ENCODE data around the gene BRF1.
"Not testable (repeated sequence)": the region's sequence is repeated elsewhere in the genome, so short reads cannot be mapped to it uniquely, and the experiment has no call there.

The BRF1 gene

DNA sequence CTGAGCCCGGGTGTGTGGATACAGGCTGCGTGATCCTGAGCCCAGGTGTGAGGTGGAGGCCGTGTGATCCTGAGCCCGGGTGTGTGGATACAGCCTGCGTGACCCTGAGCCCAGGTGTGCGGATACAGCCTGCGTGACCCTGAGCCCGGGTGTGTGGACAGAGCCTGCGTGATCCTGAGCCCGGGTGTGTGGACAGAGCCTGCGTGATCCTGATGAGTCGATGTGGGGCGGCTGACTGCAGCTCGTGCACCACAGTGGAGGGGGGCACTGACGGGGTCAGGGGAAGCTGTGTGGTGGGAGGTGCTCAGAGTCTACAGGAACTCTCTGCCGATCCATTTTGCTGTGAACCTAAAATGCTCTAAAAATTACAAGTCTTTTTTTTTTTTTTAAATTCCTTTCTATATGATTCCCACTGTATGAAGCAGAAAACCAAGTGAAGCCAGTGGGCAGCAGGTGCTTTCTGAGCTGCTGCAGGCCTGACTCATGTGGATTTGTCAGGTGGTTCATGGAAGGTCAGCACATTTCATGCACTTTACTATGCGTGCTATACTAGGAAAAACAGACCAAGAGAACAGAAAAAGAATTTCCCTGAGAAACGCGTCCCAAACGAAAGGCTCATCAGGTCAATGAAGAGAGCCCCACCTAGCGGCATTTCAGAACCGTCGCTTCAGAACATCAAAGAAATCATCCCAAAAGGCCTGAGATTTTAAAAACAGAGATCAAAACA is 19.3 kb downstream of the BRF1 start:
- H3K4me2 ChIP-seq (ENCODE audit: low read length), result no peak overlapping the region

DNA sequence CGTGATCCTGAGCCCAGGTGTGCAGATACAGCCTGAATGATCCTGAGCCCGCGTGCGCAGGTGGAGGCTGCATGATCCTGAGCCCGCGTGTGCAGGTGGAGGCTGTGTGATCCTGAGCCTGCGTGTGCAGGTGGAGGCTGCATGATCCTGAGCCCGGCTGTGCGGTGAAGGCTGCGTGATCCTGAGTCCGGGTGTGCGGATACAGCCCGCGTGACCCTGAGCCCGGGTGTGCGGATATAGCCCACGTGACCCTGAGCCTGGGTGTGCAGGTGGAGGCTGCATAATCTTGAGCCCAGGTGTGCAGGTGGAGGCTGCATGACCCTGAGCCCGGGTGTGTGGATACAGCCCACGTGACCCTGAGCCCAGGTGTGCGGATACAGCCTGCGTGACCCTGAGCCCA is 20.3 kb downstream of the BRF1 start:
- no peaks in the 10 kb centered on the region for H3F3A ChIP-seq (ENCODE audit: control insufficient read depth, insufficient read depth)
- H3K27me3 ChIP-seq (ENCODE audit: control insufficient read depth, low read length), result no peaks in the 10 kb centered on the region
- no peak overlapping the region for H3K4me3 ChIP-seq (ENCODE audit: low read length)
- no peak overlapping the region for H3K27ac ChIP-seq (ENCODE audit: low read depth, low read length)
- H3K9me3 ChIP-seq (ENCODE audit: control insufficient read depth, insufficient read depth, low read length), result no peaks in the 10 kb centered on the region
- H3K9me2 ChIP-seq (replicated peaks; ENCODE audit: control insufficient read depth, low read length), result no peaks in the 10 kb centered on the region
- peaks cover 3% of the 10 kb centered on the region for H3K79me2 ChIP-seq (ENCODE audit: control insufficient read depth, low read length)
- H3K4me1 ChIP-seq (ENCODE audit: control insufficient read depth, low read length), result peaks cover 7% of the 10 kb centered on the region; the same call in 1 of the 2 replicates
- H4K20me1 ChIP-seq (ENCODE audit: control insufficient read depth, insufficient read depth, low read depth, low read length), result peaks cover 2% of the 10 kb centered on the region; the same call in 1 of the 2 replicates
- TF ChIP-seq EZH2phosphoT487 (IDR thresholded peaks at IDR 0.05; ENCODE audit: borderline replicate concordance, low read length), result no peak
- TF ChIP-seq, protein P1, sequence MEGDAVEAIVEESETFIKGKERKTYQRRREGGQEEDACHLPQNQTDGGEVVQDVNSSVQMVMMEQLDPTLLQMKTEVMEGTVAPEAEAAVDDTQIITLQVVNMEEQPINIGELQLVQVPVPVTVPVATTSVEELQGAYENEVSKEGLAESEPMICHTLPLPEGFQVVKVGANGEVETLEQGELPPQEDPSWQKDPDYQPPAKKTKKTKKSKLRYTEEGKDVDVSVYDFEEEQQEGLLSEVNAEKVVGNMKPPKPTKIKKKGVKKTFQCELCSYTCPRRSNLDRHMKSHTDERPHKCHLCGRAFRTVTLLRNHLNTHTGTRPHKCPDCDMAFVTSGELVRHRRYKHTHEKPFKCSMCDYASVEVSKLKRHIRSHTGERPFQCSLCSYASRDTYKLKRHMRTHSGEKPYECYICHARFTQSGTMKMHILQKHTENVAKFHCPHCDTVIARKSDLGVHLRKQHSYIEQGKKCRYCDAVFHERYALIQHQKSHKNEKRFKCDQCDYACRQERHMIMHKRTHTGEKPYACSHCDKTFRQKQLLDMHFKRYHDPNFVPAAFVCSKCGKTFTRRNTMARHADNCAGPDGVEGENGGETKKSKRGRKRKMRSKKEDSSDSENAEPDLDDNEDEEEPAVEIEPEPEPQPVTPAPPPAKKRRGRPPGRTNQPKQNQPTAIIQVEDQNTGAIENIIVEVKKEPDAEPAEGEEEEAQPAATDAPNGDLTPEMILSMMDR (IDR thresholded peaks at IDR 0.05; ENCODE audit: low read depth, low read length, poor library complexity, severe bottlenecking), result no peak
- H3K4me2 ChIP-seq (ENCODE audit: low read length), result no peak overlapping the region
- no peaks in the 10 kb centered on the region for H3K36me3 ChIP-seq (ENCODE audit: control insufficient read depth, low read length)

More for the DNA sequence above, 19.3 kb downstream of the BRF1 start:
- H3K27me3 ChIP-seq (ENCODE audit: control insufficient read depth, low read length), result no peaks in the 10 kb centered on the region
- no peak overlapping the region for H3K27ac ChIP-seq (ENCODE audit: low read depth, low read length)
- no peaks in the 10 kb centered on the region for H3K9me2 ChIP-seq (replicated peaks; ENCODE audit: control insufficient read depth, low read length)
- peaks cover 7% of the 10 kb centered on the region; the same call in 1 of the 2 replicates for H3K4me1 ChIP-seq (ENCODE audit: control insufficient read depth, low read length)
- peaks cover 3% of the 10 kb centered on the region for H3K79me2 ChIP-seq (ENCODE audit: control insufficient read depth, low read length)
- H3K4me3 ChIP-seq (ENCODE audit: low read length), result no peak overlapping the region
- no peak for TF ChIP-seq EZH2phosphoT487 (IDR thresholded peaks at IDR 0.05; ENCODE audit: borderline replicate concordance, low read length)
- TF ChIP-seq, protein P1 (IDR thresholded peaks at IDR 0.05; ENCODE audit: low read depth, low read length, poor library complexity, severe bottlenecking), result no peak
- no peaks in the 10 kb centered on the region for H3F3A ChIP-seq (ENCODE audit: control insufficient read depth, insufficient read depth)
- no peaks in the 10 kb centered on the region for H3K36me3 ChIP-seq (ENCODE audit: control insufficient read depth, low read length)
- peaks cover 2% of the 10 kb centered on the region; the same call in 1 of the 2 replicates for H4K20me1 ChIP-seq (ENCODE audit: control insufficient read depth, insufficient read depth, low read depth, low read length)
- no peaks in the 10 kb centered on the region for H3K9me3 ChIP-seq (ENCODE audit: control insufficient read depth, insufficient read depth, low read length)

DNA sequence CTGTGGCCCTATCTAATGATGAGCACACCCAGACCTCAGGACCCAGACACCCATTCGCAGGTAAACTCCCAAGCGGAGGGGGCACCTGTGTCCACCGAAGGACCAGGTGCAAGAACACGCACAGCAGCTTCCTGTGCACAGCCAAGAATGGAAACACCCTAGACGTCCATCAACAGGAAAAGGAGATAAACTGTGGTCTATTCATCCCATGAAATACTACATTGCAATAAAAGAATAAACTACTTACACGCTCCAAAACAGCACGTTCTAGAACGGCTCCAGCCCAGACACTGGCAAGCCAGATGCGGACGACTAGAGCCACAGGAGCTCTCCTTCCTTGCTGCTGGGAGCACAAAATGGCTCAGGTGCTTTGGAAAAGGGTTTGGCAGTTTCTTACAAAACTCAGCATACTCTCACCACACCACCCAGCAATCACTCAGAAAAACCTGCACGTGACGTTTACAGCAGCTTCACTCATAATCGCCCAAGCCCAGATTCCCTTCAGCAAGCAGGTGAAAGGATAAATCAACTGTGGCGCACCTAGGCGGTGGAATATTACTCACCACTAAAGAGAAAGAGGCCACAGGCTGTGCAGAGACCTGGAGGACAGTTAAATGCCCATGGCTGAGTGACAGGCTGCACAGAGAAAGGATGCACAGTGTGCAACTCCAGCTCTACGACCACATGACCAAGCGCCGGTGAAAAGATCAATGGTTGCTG is 21.0 kb downstream of the BRF1 start:
- H3K9me2 ChIP-seq (replicated peaks; ENCODE audit: control insufficient read depth, low read length), result no peaks in the 10 kb centered on the region
- H3F3A ChIP-seq (ENCODE audit: control insufficient read depth, insufficient read depth), result no peaks in the 10 kb centered on the region
- peaks cover 7% of the 10 kb centered on the region; the same call in 1 of the 2 replicates for H3K4me1 ChIP-seq (ENCODE audit: control insufficient read depth, low read length)
- no peak overlapping the region for H3K4me3 ChIP-seq (ENCODE audit: low read length)
- no peaks in the 10 kb centered on the region for H3K27me3 ChIP-seq (ENCODE audit: control insufficient read depth, low read length)
- TF ChIP-seq EZH2phosphoT487 (IDR thresholded peaks at IDR 0.05; ENCODE audit: borderline replicate concordance, low read length), result no peak
- TF ChIP-seq, protein P1 (IDR thresholded peaks at IDR 0.05; ENCODE audit: low read depth, low read length, poor library complexity, severe bottlenecking), result no peak
- peaks cover 3% of the 10 kb centered on the region for H3K79me2 ChIP-seq (ENCODE audit: control insufficient read depth, low read length)
- peaks cover 2% of the 10 kb centered on the region; the same call in 1 of the 2 replicates for H4K20me1 ChIP-seq (ENCODE audit: control insufficient read depth, insufficient read depth, low read depth, low read length)
- H3K9me3 ChIP-seq (ENCODE audit: control insufficient read depth, insufficient read depth, low read length), result no peaks in the 10 kb centered on the region
- no peak overlapping the region for H3K4me2 ChIP-seq (ENCODE audit: low read length)
- no peak overlapping the region for H3K27ac ChIP-seq (ENCODE audit: low read depth, low read length)
- H3K36me3 ChIP-seq (ENCODE audit: control insufficient read depth, low read length), result no peaks in the 10 kb centered on the region

DNA sequence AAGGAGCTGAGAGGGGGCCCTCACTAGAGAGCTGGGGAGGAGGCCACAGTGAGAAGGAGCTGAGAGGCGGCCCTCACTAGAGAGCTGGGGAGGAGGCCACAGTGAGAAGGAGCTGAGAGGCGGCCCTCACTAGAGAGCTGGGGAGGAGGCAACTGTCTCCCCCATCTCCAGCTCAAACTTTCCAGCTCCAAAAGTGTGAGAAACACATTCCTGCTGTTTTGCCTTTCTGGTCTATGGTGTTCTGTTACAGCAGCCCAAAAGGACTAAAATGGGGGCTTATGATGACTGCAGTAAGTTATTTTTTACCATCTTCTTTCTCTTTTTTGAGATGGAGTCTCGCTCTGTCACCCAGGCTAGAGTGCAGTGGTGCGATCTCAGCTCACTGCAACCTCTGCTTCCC is 23.4 kb downstream of the BRF1 start:
- H3K9me2 ChIP-seq (replicated peaks; ENCODE audit: control insufficient read depth, low read length); H3K27me3 ChIP-seq (ENCODE audit: control insufficient read depth, low read length); H3K36me3 ChIP-seq (ENCODE audit: control insufficient read depth, low read length); H3K4me2 ChIP-seq (ENCODE audit: low read length); H3K9me3 ChIP-seq (ENCODE audit: control insufficient read depth, insufficient read depth, low read length); H3K4me3 ChIP-seq (ENCODE audit: low read length); H3K27ac ChIP-seq (ENCODE audit: low read depth, low read length); H4K20me1 ChIP-seq (ENCODE audit: control insufficient read depth, insufficient read depth, low read depth, low read length); H3K79me2 ChIP-seq (ENCODE audit: control insufficient read depth, low read length); H3F3A ChIP-seq (ENCODE audit: control insufficient read depth, insufficient read depth); H3K4me1 ChIP-seq (ENCODE audit: control insufficient read depth, low read length): not testable (repeated sequence)

Data from DOHH2 (cell line).